NK-92 treated with Interleukin-12 subunit alpha and Interleukin-12 subunit beta, amount 100 ng/mL, for 24 hours (cell line): Measurements from ENCODE around the gene ZNF189.

Experiments
- DNase-seq: peaks from one replicate; lab custom pipeline; 2025; lab: John Stamatoyannopoulos, UW

The ZNF189 gene

DNA sequence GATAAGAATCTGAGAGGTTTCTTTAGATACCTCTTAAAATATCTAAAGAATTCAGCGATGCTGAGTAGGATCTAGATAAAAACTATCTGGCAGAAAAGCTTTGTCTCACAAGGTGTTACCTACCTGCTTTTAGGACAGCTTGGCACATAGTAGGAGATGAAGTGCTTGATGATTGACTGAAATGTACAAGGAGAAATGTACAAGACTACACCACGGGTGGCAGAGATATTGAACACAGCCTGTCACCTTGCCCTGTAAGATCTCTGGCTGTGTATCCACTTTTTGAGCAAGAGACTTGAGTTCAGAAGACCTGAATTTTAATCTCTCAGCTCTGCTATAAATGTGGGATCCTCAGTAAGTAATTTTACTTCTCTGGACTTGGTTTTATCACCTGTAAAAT, 21.2 kb downstream of the ZNF189 start:
- no peak for DNase-seq

DNA sequence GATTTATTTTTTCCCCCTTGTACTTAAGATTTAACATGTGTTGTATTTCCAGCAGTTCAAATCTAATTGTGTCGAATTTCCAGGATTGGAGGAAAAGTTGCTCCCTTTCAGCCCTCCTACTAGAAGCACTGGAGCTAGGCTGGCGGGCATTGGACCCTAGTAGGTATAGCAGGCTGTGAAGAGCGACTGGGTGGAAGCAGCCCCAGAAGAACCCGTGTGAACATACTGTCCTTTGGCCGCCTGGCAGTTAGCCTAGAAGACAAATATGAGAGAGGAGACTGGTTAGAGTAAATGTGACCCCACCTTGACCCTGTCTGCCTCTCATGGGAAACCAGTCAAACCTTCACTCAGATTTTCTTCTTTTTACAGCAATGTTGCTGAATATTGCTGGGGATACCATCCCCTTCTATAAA, 23.0 kb downstream of the ZNF189 start:
- DNase-seq: no peak

DNA sequence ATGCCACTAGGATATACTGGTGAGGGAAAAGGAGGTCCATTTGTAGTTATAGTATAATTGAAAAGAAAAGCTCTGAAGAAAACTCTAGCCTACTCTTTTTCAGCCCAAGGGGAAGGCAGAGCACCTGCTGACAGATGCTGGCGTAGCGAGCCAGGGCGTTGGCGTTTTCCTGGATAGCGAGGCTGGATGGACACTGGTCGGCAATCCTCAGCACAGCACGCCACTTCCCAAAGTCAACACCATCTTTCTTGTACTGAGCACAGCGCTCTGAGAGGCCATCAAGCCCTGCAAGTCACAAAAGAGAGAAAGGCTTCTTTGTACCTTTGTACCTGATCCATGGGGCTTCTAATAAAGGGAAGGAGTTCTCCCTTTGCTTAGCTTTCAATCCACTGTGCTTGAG, 28.7 kb downstream of the ZNF189 start:
- DNase-seq: no peak

DNA sequence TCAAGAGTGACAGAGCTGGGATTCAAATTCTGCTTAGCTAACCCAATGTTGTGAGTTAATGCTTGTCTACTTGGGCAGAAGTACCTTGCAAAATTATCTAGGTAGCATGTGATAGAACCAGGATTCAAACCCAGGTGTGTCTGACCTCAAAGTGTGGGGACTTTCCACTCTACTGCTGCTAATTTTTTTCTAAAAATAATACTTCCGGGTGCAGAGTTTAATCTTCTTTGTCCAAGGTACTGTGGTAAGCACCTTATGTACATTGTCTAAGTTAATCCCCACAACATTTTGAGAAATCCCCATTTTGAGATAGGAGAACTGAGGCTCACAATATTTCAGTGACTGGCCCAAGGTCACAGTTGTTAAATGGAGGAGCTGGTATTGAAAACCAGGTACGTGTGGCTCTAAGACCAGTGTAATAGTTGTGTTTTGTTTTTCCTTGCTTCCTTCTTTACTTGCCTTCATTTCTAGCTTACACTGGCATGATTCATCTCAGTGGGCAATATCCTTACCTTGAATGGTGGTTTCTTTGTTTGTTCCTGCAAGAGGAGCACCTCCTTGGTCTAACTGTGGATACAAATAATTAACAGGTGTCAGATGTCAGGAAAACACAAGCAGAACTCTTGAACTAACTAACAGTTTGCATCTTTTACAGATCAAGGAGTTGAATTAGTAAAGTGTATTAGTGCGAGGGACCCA, 29.5 kb downstream of the ZNF189 start:
- no peak for DNase-seq

DNA sequence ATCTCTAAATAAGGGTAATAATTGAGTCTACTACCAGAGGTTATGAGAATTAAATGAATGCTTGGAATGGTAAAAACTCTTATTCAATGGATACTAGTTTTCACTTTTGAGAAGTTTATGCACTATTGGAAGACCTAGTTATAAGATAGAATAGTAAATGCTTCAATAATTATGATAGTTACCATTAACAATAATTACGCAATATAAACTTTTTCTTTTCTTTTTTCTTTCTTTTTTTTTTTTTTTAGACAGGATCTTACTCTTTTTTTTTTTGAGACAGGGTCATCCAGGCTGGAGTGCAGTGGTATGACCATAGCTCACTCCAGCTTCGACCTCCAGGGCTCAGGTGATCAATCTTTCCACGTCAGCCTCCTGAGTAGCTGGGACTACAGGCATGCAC, 30.3 kb downstream of the ZNF189 start:
- DNase-seq: no peak

DNA sequence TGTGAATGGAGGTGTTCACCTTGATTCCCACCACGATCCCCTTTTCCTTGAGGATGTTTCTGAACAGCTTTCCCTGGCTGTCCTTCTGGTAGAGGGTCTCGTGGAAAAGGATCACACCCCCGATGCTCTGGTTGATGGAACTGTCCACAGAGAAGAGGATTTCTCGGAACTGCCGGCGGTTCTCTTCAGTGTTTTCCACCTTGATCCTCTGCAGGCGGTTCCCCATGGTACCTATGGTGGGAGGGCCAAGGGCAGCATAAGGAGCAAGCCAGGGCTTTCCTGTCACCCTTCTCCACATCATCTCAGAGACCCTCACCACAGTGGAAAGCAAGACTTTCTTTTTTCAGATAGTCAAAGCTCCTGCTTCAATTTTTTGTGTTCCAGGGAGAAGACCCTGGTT, 31.1 kb downstream of the ZNF189 start:
- no peak for DNase-seq

DNA sequence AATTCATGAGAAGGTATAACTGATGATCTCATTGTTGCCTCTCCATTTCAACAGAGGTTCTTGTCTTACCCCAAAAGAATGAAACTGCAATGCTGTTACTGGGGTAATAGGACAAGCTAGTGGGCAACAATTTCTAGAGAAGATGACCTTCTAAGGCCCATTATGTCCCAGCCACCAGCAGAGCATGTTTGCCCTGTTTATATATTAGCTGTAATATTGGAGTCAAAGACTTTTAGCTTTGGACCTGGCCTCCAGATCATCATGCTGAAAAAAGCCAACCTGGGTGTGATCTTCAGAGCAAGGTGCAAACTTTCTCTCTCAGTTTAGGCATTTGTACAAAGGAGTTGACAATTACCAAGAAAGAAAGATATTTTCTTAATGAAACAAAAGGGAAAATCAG, 33.5 kb downstream of the ZNF189 start:
- DNase-seq: no peak

DNA sequence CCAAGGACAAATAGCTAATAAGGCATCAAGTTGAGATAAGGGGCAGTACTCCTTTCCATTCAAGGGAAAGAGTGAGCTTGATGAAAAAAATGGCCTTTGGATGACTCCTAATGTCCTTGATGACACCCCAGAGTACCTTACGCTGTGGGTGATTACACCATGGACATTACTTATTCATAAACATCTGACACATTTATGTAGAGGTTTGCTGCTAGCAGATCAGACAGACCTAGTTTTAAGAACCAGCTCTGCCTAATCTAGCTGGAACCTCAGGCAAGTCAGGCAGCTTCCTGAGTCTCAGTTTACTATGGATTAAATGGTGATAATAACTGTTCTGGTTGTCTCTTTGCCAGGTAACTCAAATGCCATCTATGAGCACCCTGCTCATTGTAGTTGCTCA, 34.1 kb downstream of the ZNF189 start:
- DNase-seq: no peak

DNA sequence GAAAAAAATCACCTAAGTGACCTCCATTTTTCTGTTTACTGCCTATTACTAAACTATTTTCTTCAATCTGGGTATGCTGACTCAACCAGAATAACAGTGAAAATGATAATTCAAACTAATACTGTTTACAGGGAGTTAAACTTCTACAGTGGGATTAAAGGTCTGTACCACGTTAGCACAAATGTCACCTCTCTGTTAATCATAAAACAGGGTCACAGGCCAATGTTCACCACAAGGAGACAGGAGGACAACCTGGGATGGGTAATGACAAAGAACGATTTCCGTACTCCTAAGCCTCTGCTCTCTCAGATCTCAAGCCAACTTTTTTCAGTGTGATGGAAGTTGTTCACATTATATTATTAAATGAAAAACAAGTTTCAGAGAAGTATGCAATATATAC, 34.6 kb downstream of the ZNF189 start:
- DNase-seq: no peak

DNA sequence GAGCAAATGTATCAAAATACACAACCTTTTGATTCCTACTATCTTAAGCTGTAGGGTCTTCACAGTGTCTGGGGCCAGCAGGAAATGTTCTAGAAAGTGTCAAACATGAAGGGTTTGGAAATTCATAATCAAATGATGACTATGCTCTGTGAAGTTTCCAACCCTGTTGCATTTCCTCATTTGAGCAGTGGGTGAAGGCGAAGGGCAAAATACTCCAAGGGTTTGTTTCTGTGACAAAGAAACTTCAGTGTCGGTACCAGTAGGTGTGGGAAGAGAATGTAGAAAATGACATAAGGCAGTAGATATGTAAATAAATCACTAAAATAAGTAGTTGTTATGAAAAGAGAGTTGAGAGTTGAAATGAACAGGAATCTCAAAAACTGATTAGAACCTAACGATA, 36.3 kb downstream of the ZNF189 start:
- no peak for DNase-seq

DNA sequence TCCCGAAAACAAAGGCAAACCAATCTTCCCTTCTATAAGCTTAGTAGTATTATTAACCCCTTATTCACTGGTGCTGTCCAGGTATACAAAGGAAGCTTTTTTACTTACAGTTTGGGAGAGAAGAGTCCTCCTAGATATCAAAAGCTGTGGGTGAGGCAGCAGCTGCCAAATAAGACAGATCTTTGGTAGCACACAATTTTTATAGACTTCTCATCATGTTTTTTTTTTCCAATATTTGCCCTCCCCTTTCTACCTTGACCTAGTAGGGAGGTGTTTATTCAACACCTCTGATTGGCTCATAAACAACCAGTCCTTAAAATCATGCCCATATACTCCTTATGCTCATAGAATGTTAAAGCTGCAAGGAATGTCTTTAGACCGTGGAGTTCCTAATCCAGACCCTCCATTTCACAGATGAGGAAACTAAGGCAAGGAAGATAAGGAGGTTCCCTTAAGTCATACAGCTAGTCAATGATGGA, 37.0 kb downstream of the ZNF189 start, which contains the start of gene ALDOB:
ALDOB (minus strand) TSS at position 174 of the 479 bp plus-strand sequence. CDS start 4,887 bp downstream, outside the sequence.
- no peak for DNase-seq

DNA sequence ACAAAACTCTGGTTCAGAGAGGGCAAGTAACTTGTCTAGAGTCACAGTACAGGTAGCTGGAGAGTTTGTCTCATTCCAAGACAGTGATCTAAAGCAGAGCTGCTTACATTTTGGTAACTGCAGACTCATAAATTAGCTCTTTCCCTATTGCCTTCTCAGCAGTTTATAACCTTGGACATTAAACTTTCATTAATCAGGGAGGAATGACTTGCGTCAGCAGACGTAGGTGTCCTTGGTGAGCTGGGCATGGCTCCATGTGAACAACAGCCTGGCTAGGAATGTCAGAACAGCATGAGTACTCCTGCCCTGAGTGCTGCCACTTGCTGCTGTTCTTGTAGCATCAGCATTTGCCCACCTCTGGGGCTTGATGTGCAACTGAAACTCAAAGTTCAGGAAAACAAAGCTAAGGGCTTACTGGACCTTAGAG, 39.2 kb downstream of the ZNF189 start:
- DNase-seq: no peak

DNA sequence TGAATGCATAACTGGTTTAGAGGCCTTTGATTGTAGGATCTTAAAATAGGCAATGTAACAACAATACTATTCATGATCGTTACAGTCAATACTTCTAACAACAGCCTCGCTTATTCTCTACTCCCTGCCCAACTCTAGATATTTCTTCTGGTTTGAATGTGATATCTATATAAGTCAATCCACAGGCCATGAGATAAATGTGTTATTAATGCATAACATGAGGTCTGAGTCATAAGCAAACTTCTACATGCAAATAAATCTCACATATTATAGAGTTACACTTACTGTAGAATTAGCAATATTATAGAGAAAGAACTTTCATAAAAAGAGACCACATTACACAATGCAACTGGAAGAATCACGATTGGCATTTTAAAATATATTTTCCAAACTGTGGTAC, 39.9 kb downstream of the ZNF189 start:
- no peak for DNase-seq

DNA sequence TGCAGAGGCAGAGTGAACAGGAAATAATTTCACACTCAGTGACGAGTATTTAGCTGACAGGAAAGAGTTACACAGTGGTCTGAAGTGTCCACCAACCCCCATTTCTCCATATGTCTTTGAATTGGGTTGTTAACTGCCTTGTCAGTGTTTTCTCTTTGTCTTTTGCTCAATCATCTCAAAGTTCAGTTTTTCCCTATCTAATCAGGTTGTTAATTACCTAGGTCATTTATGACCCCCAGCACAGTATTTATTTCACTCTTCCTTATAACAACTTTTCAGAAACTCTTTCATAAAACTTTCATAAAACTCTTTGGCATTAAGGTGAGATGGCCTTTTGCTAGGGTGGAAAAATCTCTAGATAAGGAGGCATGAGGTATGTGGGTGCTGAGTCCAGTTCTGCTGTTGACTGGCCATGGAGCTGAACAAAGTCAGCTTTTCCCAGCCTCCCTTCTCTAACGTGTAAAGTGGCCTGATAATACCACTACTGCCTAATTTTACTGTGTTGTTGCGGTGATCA, 42.1 kb downstream of the ZNF189 start:
- DNase-seq: no peak

DNA sequence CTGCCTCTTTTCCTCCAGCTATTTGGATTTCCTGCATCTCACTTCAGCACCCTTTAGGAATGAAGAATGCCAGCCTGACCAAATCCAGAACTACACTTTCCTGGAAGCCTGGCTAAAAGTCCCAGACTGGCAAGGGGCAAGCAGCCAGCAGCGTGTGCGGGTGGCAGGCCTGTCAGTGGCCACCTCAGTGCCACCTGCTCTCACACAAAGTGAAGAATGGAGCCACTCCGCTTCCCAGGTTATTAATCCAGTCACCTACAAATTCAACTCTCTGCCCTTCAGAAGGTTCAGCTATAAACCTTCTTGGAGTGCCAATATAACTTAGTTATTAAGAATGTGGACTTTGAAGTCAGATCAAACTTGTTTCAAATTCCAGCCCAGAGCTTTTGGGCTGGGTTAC, 43.7 kb downstream of the ZNF189 start:
- DNase-seq: no peak

DNA sequence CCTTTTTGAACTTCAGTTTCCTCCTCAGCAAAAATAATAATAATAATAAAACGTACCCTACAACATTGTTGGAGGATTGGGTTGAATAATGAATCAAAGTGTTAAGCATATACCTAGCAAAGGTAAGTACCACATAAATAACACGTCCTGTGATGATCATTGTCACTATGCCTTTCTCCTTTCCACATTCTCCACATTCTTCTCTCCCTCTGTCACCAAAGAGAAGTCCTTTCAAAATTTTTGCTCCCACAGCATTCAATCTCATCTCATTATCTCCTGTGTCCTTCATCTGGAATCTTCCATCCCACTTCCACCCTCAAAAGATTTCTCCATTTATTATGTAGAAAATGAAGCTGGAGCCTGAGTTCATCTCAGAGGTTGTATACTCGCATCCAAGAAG, 44.1 kb downstream of the ZNF189 start:
- no peak for DNase-seq

DNA sequence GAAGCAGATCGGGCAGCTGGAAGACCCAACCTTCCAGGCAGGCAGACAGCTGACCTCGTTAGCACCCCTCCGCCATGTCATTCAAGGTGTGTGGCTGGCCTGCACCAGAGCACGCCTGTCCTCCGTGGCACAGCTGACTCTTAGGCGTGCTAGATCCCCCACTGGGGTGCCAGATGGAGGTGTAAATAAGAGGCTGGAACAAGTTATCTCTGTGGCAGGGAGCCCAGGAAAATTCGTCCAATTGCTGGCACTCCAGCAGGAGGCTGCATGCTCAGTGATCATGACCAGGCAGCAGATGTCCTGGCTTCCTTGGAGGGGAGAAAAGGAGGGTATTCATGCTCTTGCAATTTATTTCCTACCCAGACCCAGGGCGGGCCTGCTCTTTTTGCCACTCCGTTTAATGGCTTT, 44.7 kb downstream of the ZNF189 start:
- DNase-seq: no peak

DNA sequence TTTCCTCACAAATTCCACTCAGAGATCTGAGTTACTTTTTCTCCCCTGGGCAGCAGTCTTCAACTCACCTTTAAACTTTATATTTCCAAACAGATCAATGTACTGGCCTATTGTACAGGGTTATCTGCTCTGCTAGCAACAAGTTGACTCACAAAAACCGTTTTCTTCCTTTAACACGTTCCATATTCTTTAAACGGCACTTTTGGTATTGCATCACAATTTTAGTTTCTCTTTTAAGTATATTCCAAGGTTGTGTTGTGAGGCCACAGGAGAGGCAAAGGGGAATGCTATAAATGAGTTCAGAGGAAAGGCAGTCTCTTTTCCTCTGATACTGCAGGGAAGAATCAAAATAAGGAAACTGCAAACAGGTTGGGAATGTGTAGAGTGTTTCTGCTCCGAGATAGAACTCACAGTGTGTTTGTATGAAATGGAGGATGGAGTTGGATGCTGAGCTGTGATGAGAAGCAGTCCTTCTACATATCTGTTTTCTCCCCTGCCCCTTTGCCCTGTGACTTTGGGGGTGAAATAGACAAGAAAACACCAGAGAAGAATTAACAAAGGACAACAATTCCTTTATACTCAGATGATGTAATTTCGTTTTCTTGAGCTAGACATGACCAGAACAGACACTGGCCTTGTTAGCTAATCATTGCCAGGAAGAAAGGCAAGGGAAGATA, 46.8 kb downstream of the ZNF189 start:
- no peak for DNase-seq

DNA sequence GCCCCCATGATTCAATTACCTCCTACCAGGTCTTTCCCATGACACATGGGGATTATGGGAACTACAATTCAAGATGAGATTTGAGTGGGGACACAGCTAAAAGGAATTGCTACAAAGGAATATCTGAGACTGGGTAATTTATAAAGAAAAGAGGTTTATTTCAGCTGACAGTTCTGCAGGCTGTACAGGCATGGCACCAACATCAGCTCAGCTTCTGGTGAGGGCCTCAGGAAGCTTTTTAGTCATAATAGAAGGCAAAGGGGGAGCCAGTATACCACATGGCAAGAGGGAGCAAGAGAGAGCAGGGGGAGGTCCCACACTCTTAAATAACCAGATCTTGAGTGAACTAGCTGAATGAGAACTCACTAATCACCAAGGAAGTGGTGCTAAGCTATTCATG, 48.1 kb downstream of the ZNF189 start:
- DNase-seq: no peak

DNA sequence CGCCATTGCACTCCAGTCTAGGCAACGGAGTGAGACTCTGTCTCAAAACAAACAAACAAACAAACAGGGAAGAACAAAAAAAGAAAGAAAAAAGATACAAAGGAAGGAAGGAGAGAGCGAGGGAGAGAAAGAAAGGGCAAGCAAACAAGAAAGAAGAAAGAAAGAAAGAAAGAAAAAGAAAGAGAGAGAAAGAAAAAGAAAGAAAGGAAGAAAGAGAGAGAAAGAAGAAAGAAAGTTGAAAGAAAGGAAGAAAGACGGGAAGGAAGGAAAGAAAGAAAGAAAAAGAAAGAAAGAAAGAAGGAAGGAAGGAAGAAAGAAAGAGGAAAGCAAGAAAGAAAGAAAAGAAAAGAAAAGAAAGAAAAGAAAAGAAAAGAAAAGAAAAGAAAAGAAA, 50.0 kb downstream of the ZNF189 start:
- no peak for DNase-seq

DNA sequence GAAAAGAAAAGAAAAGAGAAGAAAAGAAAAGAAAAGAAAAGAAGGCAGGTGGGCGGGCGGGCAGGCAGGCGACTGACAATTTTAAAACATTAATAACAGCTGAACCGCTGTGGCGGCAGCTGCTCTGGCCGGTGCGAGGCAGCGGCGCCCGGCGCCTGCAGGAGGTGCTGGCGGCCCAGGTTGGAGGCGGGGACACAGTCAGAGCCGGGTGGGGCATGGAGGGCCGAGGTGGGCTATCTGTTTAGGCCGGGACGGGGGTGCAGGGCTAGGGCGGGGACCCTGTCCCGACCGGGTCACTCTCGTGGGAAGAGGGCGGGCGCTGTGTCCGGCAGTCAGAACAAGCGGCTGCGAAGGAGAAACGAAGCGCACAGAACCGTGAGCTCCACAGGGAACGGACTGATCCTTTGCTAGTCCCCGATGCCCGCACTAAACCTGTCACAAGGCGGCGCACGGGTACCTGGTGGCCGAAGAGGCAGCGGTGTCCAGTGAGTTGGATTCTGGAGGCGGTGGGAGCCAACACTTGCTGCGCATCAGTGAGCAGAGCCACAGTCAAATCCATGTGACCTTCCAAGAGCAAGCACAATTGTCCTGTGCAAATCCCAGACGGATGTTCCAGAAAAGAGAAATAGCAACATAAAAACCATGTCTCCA, 50.5 kb downstream of the ZNF189 start:
- DNase-seq: no peak

DNA sequence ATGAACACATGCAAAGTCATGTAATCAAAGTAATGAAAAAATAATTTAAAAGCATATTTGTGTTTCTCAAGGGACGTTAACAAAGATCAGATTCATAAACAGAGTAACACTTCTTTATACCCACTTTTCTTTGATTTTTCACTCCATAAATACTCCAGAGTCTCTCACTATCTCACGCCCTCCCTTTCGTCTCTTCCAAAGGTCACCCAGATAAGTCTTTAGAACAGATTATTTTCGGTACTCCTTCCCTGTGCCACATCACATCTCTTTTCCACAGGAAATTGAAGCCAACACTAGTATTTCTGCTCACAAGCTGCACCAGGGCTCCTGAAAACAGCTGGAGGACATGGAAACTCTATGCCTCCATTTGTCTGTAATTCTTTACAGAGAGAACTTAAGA, 52.3 kb downstream of the ZNF189 start:
- DNase-seq: no peak

DNA sequence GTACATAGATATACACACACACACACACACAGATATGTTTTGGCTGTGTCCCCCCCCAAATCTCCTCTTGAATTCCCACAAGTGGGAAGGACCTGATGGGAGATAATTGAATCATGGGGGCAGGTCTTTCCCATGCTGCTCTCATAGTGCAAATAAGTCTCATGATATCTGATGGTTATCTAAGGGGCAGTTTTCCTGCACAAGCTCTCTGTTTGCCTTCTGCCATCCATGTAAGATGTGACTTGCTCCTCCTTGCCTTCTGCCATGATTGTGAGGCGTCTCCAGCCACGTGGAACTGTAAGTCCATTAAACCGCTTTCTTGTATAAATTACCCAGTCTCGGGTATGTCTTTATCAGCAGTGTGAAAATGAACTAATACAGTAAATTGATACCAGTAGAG, 52.8 kb downstream of the ZNF189 start:
- DNase-seq: no peak
